PC-3 (cell line): ENCODE measurements around the gene PDZRN3.

ENCODE experiments used
- CTCF ChIP-seq: fragments of 300-600 bp; sonication (generic); conservative IDR thresholded peaks from 2 replicates; pipeline ENCODE4 v1.5.1; 2017; ENCODE audit warnings: antibody characterized with exemption, low read depth, mild to moderate bottlenecking, low read length
- EZH2 ChIP-seq: fragments of 300-600 bp; sonication (generic); IDR thresholded peaks from one replicate; pipeline ENCODE4 v1.6.1; 2017; ENCODE audit warnings: antibody characterized with exemption, mild to moderate bottlenecking, low read length; ENCODE audit not compliant: unreplicated experiment
- EZH2phosphoT487 ChIP-seq: fragments of 300-600 bp; sonication (generic); IDR thresholded peaks from 2 replicates; pipeline ENCODE4 v1.6.1; 2018; ENCODE audit warnings: mild to moderate bottlenecking, antibody characterized with exemption, low read length, borderline replicate concordance

- TF ChIP-seq CTCF, result no peak
- no peak for TF ChIP-seq EZH2
- no peak for TF ChIP-seq EZH2phosphoT487
Measured at GRCh38 chr3:73398084-73398483, 226.7 kb downstream of the PDZRN3 start.
